SK-MEL-5 (cell line): ENCODE measurements around the gene HNRNPDL. TPM values are rescaled to one million over a fixed set of nuclear protein-coding genes. Genes with fewer than 3 reads are reported as not detected.
A peak's percentile ranks its signal among the peaks of the same experiment; 100 is the strongest.
"Not testable (repeated sequence)": the region's sequence is repeated elsewhere in the genome, so short reads cannot be mapped to it uniquely, and the experiment has no call there.

Experiments used
- DNase-seq: peaks from one replicate; pipeline ENCODE4 v3.0.0-alpha.2; 2016; ENCODE audit warnings: low read depth, low spot score
- in situ Hi-C: cut with HindIII; loops from 2 replicates; pipeline ENCODE4 v1.10.0; 2016; ENCODE audit warnings: low sequenced_read_pairs, high pct_unique_total_duplicates, low pct_unique_long_range_greater_than_20kb
- total RNA-seq: library from RNA; depleted of rRNA; stranded (reverse); fragments of >200 nt; shearing (Covaris generic); gene quantifications from 2 replicates; pipeline ENCODE4 v1.2.3, GENCODE V29; 2014

Gene HNRNPDL
- total RNA-seq, 1 experiment from 2014 or later = 179 TPM

GRCh38 chr4:82415061-82415460, 15.2 kb downstream of the HNRNPDL start:
- in situ Hi-C loops, DNase-seq: not testable (repeated sequence)

GRCh38 chr4:82403725-82404124, 26.5 kb downstream of the HNRNPDL start:
- in situ Hi-C loops = no loop called here
- no peak for DNase-seq

DNA sequence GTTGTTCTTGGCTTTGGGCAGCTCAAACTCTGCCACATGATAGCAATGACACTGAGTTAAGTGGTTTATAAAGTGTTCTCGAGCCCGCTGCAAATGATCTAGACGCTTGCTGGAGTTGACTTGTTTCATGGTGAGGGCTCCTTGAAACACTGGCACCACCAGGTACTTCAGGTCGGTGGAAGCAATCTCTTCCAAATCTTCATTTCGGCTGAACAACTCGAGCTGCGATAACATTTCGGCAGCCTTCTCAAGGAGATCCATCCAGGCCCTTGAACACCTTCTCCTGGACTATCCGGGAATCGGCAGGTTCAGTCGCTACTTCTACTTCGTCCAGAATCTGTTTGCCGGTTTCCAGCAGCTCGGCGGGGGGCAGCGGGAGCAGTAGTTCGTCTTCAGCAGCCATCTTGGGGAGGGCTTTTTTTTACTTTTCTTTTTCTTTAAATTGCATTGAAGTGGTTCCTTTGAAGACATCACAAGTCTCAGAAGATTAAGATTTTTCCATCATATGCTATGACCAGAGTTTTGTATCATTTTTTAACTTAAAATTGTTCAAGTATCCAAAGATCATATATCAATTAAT, 28.0 kb downstream of the HNRNPDL start:
- in situ Hi-C loops = no loop called here
- DNase-seq = no peak

DNA sequence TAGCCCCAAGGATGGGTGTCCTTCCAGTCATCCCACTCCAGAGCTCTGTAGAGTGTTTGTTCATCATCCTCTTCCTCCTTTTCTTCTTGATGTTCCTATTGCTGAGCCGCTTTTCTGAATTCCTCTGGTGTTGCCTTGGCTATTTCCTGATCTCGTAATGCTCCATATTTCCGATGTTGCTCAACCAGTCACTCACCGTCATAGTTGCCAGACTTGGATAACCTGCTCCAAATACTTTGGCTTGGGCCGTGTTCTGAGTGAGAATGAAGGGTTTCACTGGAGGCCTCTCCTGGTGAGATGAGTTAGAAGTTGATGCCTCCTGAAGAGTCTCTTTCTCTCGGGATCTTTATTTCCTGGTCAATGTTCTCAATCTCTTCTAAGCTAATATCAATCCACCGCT, 28.7 kb downstream of the HNRNPDL start:
- DNase-seq = no peak
- in situ Hi-C loops = no loop called here

DNA sequence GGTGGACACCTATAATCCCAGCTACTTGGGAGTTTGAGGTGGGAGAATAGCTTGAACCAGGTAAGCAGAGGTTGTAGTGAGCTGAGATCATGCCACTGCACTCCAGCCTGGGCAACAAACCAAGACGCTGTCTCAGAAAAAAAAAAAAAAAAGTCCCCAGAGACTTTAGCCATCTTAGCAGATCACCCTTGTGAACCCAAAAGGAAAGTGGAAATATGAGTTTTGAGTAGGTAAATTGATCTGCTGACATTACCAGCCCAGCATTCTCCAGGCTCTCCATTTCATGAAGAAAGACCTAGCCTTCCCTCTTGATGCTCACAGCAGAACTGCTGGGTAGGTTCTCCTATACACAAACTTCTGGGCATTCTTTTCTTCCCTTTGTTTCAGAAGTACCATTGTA, 32.0 kb downstream of the HNRNPDL start:
- in situ Hi-C loops = no loop called here
- no peak for DNase-seq

DNA sequence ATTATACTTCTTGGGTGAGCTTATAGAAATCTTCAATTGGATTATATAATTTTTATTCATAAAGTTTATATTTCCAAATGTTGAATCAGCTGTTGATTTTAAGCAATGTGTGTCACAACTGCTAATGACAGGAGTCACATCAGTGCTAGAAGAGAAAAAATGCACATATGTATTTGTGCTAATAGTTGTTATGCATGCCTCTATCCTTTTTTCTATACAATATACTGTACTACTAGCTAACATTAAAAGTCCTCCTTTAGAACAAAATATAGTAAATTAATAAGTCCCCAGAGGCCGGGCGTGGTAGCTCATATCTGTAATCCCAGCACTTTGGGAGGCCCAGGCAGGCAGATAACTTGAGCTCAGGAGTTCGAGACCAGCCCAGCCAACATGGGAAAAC, 32.7 kb downstream of the HNRNPDL start:
- in situ Hi-C loops = no loop called here

DNA sequence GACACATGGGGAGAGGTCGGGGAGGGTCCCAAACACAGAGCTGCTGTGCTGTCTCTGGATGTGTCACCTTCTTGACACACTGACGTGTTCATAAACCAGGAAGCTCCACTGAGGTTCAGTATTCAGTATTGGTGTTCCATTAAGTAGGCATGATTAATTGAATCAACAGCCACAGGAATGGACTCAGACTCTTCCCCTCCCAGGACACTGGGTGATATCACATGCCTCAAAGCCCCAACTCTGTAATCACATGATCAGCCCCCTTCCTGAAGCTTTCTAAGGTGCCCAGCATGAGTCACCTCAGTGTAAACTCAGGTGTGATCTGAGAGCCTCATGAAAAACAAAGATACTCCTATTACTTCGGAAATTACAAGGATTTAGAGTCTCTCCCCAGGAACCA, 35.4 kb downstream of the HNRNPDL start:
- in situ Hi-C loops = no loop called here
- DNase-seq = no peak

More for the DNA sequence above, 32.7 kb downstream of the HNRNPDL start:
- no peak for DNase-seq

GRCh38 chr4:82390061-82390460, 40.2 kb downstream of the HNRNPDL start:
- in situ Hi-C loops, DNase-seq: not testable (repeated sequence)

- in situ Hi-C loops = no loop called here
These were observed 41.9 kb downstream of the HNRNPDL start for GRCh38 chr4:82388405-82388804.

GRCh38 chr4:82386312-82386711, 44.0 kb downstream of the HNRNPDL start:
- in situ Hi-C loops = not testable (repeated sequence)

More at GRCh38 chr4:82388405-82388804, 41.9 kb downstream of the HNRNPDL start:
- DNase-seq = peak; percentile 84

GRCh38 chr4:82382751-82383150, 47.5 kb downstream of the HNRNPDL start:
- no peak for DNase-seq
- in situ Hi-C loops = no loop called here

More at GRCh38 chr4:82386312-82386711, 44.0 kb downstream of the HNRNPDL start:
- DNase-seq = not testable (repeated sequence)

DNA sequence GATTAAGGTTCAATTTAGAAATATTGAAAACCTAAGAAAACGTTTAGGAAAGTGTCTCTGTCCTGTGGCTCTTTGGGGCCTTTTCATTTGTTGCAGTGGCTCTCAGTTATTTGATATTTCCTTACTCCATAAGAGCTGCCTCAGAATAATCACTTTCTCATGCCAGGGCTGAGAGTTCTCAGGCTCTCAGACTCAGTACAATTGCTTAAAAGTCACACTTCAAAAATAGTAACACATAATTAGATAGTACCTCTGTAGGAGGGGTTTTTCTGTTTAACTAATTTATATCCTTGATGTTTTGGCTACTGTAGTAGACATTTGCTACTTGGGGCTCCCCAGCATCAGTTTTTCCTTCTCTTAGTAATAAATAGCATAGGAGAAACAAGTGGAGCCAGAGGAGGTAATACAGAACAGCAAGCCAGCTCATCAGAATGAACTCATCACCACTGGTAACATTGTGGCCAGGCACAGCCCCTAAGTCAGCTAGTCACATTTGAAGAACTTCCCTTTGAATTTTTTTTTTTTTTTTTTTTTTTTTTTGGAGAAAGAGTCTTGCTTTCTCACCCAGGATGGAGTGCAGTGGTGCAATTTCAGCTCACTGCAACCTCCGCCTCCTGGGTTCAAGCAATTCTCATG, 48.5 kb downstream of the HNRNPDL start:
- no peak for DNase-seq
- in situ Hi-C loops = no loop called here

- in situ Hi-C loops = no loop called here
- DNase-seq = peak; percentile 36
These were observed 49.0 kb downstream of the HNRNPDL start for GRCh38 chr4:82381235-82381634.

DNA sequence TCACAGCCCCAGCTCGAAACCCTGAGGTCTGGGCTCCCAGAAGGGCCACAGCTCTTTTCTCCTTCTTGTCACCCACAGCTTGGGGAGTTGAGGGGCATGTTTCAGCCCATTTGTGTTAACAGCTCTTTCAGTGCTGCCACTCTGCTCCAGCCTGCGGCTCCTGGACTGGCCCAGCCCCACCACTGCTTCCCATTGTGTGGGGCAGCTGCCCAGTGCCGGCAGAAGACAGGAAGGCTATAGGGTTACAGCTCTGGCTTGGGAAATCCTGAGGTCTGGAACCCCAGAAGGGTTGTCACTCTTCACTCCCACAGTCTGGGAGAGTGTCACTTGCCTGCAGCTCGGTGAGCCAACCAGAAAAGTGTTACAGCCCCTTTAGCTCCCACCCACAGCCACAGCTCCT, 49.4 kb downstream of the HNRNPDL start:
- no peak for DNase-seq
- in situ Hi-C loops = no loop called here

DNA sequence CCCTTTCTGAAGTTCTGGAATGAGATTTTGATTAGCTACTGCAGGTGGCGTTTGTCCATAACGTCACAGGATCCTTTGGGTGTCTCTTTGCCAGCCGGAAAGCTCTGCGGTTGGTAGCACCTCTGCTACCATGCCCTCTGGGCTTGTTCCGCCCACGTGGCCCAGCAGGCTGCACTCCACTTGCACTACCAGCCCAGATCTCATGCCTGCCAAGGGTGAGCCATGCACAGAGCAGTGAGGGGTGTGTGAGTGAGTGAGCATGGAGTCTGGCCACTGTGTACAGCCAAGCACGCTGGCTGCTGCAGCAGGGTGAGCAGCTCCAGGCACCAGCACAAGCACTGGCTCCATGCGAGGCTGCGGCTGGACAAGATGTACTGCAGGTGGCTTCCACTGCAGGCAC, 49.9 kb downstream of the HNRNPDL start:
- in situ Hi-C loops = no loop called here
- DNase-seq = peak; percentile 76

DNA sequence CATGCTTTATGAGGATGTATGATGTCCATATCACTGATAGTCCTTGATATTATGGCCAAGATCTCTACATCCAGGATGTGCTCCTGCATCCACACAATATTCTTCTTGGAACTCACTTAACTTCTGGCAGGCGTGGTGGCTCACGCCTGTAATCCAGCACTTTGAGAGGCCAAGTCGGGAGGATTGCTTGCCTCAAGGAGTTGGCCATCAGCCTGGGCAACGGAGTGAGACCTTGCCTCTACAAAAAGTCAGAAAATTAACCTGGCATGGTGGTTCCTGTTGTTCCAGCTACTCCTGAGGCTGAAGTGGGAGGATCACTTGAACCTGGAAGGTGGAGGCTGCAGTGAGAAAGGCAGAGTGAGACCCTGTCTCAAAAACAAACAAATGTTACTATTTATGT, 54.2 kb downstream of the HNRNPDL start:
- in situ Hi-C loops = no loop called here
- no peak for DNase-seq

GRCh38 chr4:82373816-82374625, 56.2 kb downstream of the HNRNPDL start, which contains the start of gene HNRNPD:
Gene HNRNPD, minus strand, starts transcription at chr4:82373991. Its CDS starts 313 bp downstream, at chr4:82373678.
- in situ Hi-C loops = no loop called here
- DNase-seq = peak; percentile 99

GRCh38 chr4:82373486-82373815, 56.8 kb downstream of the HNRNPDL start:
- no peak for DNase-seq
- in situ Hi-C loops = no loop called here
